ENCODE measurements around the gene COMMD10.
"Not testable (repeated sequence)": the region's sequence is repeated elsewhere in the genome, so short reads cannot be mapped to it uniquely, and the experiment has no call there.

COMMD10 gene

DNA sequence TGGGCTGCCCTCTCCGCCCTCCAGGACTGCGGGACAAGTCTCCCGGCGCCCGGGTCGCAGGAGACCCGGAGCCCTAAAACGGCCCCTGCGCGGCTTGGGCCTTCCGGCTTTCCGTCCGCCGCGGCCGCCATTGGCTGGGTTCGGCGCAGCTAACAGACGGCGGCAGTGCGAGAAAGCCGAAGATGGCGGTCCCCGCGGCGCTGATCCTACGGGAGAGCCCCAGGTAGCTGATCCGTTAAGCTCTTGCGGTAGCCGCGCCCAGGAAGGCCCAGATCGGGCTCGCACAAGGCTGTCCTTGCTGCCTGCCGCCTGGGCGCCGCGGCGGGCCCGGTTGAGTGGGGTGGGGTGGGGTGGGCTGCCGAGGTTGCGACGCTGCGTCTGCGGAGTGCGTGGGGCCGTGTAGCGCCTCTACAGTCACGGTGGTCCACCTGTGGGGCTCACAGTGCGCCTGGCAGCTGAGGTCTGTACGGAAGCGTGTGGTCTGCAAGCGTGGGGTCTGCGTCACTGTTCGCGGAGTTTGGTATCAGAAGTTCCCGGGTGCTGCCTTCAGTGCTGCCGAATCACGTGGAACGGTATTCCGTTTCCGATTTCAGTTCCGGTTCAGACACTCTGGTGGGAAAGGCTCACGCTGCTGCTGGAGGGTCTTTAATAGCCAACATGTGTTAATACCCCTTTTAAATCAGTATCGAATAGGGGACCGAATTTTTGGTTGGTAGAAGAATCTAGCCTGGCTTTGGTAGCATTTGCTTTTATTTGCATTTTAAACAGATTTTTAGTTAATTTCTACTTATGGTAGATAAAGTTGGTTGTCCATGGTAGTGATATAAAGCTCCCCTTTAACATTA lies at the start of gene COMMD10:
Gene COMMD10, plus strand, starts transcription at position 155 of the 845 bp plus-strand sequence.
- peak; percentile 84 for DNase-seq

DNA sequence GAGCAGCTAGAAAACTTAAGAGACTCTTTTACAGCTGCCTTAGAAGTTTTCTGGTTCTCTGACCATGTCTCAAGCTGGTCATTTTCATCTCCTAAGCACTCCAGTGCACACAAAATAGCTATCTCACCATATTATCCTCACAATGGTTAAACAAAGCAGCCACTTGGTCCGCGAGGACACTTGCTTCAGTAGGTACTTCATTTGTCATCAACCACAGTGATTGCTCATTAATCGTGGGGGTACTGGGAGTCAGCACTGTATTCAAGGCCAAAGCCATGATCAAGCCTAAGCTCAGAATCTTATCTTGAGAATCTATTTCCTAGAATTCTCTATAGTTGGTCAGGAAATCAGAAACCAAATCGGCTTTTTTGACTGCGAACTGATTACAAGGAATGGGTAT lies 49.7 kb upstream of the COMMD10 start:
- no peak for DNase-seq

DNA sequence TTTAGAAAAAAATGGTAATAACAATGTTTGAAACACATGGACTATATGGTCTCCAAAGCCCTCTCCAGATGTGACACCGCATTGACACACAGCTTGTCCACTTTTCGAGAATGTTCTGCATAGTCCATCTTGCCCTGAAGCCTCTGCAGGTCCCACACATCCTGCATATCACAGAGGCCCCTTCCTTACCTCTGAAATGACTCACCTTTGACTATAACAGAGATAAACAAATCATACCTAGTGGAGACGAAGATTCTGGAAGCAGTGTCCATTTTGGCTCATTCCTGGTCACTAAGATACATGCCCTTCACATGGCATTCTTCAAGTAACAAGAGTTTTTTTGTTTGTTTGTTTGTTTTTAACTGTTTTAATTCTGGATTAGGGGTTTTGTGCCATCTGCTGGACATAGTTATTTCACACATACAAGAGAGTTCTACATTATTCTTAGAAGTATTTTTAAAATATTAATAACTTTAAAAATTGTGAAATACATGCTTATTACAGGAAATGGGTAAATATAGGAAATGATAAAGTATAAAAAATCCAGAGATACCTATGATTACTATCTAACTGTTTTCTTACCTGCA lies 47.5 kb upstream of the COMMD10 start:
- DNase-seq: no peak

DNA sequence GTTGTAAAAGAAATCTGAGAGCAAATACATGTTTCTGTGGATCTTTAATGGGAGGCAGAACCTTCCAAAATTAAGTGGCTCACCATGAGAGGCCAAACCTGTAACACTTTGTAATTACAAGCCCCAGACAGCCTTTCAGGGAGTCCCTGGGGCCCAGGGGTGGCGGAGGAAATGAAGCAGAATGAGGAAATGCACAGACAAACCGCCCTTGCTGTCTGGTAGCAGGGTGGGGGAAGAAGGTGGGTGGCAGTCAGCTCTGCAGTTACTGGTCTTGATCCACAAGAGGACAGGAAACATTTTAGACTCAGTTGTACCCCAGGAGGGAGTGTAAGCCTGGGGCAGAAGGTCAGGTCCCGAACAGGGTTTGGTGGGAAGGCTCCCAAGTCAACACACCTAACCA lies 46.0 kb upstream of the COMMD10 start:
- no peak for DNase-seq

DNA sequence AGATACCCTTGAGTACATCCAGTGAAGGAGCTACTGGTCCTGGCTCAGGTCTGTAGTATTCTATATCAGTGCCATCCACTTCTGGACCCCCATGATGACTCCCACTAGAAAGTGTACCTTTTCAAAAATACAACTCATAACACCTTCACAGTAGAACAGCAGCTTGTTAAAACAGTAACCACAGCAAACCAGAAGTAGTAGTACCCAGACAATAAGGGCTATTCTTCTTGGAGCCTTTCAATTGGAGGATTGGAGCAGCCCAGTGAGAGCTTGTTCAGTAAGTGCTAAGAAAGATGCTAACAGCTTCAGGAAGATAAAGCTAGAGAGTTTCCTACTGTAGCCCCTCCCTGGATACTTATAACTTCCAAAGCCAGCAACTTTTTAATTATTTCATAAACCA lies 42.5 kb upstream of the COMMD10 start:
- no peak for DNase-seq

DNA sequence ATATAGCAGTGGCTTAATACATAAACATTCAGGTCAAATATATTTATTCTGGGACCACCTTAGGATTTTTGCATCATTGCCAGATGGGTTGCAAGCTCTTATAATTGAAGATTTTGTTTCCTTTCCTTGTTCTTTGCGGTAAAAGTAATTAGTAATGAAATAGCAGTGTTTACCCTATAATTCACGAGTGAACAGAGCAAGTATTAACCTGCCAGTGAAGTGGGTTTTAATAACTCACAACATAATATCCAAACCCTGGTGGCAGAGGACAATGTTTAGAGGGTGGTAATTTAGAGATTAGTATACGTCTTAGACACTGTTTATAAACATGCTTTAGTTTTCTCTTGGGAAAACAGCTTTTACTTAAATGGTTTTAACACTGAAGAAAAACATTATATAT lies 40.8 kb upstream of the COMMD10 start:
- DNase-seq: no peak

DNA sequence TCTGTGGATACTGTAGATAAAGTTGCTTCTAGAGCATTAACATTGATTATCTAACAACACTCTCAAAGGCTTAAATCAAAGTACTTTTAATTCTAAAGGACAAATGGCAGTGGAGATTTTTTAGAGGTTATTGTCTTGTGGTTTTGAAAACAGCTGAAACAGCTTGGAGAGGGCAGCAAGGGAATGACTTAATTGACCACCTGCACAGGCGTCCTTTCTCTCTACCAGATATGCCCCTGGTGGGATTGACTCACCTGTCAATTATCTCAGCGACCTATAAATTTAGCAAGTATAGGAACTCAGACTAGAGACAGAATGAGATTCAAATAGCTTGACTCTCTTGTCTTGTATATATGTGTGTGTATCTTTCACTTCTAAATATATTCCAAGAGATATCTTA lies 39.0 kb upstream of the COMMD10 start:
- no peak for DNase-seq

DNA sequence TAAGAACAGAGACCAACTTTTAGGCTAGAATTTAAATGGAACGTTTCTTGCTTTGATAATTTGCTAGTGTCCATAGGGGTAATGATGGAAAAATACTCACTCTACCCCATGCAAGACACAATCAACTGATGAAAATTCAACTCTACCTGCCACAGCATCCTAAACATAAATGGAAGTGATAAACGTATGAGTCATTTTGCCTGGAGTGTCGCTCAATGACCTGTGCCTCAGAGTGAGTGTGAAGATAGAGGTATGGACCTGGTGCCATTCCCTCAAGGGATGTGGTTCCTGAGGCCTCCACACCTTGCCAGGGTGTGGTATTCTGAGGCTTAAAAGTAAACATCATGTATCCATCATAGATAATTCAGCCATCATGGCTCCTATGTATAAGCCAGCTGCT lies 38.6 kb upstream of the COMMD10 start:
- no peak for DNase-seq

DNA sequence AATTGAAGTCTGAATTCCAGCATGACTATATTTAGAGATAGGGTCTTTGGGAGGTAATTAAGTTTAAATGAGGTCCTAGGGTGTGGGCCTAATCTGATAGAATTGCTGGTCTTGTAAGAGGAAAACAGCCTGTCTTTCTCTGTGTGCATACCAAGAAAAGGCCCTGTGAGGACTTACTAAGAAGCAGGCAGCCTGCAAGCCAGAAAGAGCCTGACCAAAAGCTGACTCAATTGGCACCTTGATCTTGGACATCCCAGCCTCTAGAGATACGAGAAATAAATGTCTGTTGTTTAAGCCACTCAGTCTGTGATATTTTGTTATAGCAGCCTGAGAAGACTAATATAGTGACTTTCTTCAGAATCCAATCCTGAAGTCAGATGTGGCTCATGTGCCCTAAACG lies 38.0 kb upstream of the COMMD10 start:
- no peak for DNase-seq

DNA sequence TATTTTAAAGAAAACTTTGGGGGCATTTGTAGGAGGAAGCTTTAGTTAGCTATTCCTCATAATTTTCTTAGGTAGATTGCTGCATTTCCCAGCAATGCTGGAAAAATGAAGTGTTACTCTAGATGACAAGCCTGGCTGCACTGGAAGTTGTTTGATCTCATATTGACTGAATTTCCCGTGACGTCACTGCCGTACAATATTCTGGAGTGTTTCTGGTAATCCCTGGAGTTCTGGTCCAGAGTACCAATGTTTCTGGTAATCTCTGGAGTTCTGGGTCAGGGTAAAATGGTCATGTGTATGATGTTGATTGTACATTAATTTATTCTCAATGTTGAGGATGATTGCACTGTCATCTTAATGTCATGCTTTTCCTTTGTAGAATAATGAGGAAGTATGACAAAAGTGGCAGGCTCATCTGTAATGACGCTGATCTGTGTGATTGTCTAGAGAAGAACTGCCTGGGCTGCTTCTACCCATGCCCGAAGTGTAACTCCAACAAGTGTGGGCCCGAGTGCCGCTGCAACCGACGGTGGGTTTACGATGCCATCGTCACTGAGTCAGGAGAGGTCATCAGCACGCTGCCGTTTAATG lies 26.4 kb upstream of the COMMD10 start:
- DNase-seq: no peak

DNA sequence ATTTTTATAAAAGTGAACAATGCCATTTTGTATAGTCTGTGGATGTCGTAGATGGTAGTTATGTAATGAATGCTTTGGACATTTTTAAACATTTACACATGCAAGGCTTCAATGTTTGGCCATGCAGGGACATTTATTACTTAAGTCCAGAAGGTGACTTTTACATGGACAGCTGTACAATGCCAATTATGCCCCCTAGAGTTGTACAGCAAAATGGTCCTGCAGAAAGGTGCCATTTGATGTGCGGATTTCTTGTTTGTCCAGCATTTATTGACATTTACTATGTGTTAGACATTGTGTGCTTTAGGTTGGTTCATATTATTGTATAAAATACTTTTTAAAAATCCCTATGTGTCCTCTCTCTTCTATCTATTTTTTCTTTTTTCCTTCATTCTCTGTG lies 22.5 kb upstream of the COMMD10 start:
- no peak for DNase-seq

DNA sequence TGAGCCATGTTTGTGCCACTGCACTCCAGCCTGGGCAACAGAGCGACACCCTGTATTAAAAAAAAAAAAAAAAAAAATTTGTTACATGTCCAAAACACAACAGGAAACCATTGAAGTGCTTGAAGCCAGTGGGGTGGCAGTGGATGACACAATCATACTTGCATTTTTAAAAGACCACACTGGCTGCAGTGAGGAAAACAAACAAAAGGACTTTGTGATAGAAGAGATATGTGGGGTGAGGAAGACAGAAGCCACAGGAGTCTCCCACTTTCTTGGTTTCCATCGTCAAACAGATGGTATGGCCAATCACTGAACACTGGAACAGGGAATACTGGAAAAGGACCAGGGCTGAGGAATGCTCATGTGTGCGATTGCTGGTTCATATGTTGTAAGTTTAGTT lies 20.9 kb upstream of the COMMD10 start:
- DNase-seq: no peak

DNA sequence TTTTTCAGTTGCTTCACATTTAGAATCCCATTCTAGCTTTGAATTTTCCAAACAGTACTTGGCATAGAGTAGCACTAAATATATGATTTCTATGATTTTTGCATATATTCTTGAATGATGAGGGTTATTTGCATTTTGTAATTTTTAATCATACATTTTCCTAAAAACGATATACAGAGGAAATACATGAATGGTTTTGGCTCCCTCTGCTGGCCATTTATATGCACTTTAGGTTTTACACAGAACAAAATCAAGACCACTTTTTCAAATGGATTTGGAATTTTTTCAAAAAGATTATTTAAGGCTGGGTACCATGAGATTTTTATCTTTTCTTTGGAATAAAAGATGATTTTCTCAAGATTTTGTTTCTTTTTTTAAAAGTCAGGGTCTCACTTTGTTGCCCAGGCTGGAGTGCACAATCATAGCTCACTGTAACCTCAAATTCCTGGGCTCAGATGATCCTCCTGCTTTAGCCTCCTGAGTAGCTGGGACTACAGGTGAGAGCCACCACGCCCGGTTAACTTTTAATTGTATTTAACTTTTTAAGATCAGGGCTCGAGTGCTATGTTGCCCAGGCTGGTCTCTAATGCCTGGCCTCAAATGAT lies 16.7 kb upstream of the COMMD10 start:
- DNase-seq: peak; percentile 34

DNA sequence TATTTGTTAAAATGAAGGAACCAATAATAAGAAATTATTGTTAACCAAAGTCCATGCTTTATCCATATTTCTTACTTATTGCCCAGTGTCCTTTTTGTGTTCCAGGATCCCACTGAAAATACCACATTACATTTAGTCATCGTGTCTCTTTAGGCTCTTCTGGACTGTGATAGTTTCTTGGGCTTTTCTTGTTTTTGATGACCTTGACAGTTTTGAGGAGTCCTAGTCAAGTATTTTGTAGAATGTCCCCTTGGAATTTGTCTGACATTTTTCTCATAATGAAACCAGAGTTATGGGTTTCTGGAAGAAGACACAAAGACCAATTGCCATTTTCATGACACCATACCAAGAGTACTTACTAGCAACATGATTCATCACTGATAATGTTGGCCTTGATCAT lies 13.6 kb upstream of the COMMD10 start:
- no peak for DNase-seq

DNA sequence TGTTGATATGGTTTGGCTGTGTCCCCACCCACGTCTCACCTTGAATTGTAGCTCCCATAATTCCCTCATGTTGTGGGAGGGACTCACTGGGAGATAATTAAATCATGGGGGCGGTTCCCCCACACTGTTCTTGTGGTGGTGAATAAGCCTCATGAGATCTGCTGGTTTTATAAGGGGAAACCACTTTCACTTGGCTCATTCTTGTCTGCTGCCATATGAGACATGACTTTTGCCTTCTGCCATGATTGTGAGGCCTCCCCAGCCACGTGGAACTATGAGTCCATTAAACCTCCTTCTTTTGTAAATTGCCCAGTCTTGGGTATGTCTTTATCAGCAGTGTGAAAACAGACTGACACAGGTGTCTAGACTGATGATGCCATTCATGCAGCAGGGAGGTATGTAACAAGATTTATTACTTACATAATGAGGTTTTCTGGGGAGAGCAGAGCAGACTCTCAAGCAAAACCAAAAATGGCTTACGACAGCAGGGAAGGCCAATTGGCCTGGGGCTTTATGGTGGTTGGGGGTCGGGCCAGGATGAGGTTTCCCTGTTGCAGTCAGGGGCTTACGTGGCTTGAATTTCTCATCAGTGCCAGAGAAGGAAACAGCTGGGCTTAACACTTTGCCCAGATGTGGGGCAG lies 9.5 kb upstream of the COMMD10 start:
- DNase-seq: peak; percentile 14

DNA sequence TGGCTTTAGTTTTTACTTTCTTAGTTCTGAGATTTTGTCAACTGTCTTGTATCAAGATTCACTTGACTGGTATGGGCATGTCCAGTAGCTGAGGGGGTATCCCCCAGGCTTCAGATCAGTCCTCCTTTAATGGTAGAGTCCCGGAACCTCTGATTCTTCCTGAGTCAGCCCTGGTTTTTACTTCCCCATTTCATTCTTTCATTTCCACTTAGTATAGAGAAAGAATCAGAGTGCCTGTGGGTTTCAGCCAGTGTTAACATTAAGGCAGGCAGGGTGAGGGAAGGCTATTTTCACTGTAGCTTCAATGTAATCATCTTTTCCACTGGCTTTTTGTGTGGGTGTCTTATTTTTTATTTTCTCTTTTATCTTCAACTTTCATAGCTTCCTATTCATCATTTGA lies 8.3 kb upstream of the COMMD10 start:
- peak; percentile 27 for DNase-seq

DNA sequence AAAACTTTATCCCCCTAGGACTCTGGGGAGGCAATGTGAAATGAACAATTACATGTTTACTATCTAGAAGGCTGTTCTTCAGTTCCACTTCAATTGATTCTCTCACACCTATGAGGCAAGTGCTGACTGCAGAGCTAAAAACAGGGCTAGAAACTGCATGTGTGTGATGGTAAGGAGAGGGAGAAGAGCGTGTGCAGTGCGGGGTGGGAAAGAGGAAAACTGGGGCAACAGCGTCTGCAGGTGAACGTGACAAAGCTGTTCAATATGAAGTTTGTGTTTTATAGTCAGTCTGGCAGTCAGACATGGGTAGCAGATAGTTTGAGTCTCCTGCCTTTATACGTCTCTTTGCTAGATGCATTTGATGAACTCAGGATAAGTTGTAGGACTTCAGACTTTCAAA lies 6.6 kb upstream of the COMMD10 start:
- no peak for DNase-seq

DNA sequence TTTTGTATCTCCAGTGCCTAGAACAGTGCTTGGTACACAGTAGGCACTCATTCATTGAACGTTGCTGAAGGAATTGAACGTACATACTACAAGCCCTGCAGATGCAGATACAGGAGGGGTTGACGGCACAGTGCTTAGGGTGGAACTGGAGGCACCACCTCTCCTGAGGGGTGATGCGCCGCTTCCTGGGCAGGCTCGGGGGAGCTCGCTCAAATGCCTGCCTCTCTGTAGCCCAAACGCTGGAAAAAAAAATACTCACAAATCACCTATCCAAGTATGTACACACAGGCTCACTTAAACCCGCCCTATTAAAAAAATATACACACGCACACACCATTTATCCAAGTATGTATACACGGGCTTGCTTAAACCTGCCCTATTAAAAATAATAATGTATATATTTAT lies 536 bp upstream of the COMMD10 start:
- DNase-seq: peak; percentile 28

DNA sequence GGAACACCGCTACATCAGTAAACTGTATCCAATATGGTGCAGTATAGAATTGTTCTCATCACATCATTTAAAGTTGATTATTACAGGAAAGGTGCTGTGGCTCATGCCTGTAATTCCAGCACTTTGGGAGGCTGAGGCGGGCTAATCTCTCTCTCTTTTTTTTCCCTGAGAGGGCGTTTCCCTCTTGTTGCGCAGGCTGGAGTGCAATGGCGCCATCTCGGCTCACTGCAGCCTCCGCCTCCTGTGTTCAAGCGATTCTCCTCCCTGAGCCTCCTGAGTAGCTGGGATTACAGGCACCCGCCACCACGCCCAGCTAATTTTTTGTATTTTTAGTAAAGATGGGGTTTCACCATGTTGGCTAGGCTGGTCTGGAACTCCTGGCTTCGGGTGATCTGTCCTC lies 1.5 kb downstream of the COMMD10 start:
- DNase-seq: not testable (repeated sequence)

DNA sequence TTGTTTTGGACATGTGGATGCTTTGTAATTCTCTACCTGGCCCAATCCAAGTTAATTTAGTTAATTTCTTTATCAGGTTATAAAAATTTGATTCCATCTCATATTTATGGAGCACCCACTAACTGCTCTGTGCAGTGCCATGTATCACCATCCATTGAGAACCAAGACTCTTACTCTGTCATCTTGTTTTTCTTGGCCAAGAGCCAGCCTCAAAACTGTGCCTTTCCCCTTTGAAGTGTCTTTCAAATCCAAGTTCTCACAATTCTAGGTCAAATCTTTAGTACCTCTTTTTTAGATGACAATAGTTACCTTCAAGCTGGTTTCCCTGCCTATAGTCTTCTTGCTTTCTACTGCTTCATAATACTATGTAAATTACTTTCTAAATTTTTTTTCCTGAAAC lies 3.2 kb downstream of the COMMD10 start:
- DNase-seq: no peak

DNA sequence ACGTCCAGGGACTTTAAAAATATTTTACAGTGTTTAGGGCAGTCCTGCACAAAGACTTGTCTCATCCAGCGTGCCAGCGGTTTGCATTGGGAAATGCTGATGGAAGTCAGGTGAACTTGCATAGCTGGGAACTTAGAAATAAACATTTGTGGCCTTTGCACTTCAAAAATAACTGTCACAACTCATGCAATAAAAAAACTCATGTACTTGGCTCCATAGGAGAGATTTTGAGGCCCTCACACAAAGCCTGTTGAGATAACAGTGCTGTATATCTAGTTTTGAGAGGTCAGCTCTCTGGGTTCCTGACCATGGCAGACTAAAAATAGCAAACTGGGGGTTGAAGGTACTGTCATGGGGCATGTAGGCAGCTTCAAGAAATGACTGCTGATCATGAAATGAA lies 5.5 kb downstream of the COMMD10 start:
- DNase-seq: no peak

DNA sequence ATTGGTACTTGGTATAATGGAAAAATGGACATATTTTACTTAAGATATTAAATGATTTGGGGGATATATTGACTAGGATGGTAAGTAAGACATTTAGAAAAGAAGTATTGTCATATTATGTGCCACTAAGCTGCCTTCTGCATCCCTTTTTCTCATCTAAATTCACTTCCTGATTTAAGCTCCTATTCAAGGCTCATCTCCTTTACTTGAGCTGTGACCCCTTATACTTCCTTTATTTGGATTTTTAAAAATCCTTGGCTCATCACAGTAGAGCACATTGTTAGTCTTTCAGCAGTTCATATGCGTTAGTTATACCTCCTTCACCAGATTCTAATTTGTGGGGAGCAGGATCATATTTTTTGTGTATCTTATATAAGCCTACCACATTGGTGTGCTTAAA lies 6.6 kb downstream of the COMMD10 start:
- no peak for DNase-seq

DNA sequence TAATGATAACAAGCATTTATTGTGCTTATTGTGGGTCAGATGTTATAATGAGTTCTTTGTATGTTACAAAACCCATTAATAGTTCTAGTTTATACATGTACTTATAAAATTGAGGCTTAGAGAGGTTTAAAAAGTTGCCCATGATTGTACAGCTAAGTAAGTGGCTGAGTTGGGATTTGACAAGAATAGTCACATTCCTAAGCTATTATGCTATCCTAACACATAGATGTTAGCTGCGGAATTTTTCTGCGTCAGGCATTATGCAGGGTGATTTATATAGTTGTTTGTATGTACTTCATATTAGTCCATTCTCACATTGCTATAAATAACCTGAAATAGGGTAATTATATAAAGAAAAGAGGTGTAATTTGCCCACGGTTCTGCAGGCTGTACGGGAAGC lies 12.5 kb downstream of the COMMD10 start:
- DNase-seq: no peak

DNA sequence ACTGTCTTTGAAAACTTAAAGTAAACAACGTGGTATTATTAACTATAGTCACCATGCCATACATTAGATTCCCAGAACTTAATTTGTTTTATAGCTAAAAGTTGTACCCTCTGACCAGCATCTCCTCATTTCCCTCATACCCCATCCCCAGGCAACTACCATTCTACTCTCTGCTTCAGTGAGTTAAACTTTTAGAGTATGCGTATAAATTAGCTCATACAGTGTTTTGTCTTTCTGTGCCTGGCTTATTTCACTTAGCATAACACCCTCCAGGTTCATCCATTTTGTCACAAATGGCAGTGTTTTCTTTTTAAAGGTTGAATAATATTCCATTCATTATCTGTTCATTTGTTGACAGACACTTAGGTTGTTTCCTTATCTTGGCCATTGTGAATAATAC lies 14.2 kb downstream of the COMMD10 start:
- no peak for DNase-seq
